ENCODE data around the gene GSE1.
"Not testable (repeated sequence)": the region's sequence is repeated elsewhere in the genome, so short reads cannot be mapped to it uniquely, and the experiment has no call there.

GSE1 gene

GRCh38 chr16:85588562-85589503 is 24.3 kb upstream of the GSE1 start:
- peak; percentile 38 for FAIRE-seq
- DNase-seq (ENCODE audit: insufficient read length, low spot score), result no peak

- DNase-seq (ENCODE audit: insufficient read length, low spot score) (no peak), FAIRE-seq (peak; percentile 99)
These were observed 23.2 kb upstream of the GSE1 start for GRCh38 chr16:85589688-85590505.

- no peak for FAIRE-seq
- DNase-seq (ENCODE audit: insufficient read length, low spot score), result no peak
These were observed 22.7 kb upstream of the GSE1 start for GRCh38 chr16:85590506-85590832.

GRCh38 chr16:85591381-85591780 is 21.7 kb upstream of the GSE1 start:
- DNase-seq (ENCODE audit: insufficient read length, low spot score), result no peak

GRCh38 chr16:85592277-85592676 is 20.8 kb upstream of the GSE1 start:
- DNase-seq (ENCODE audit: insufficient read length, low spot score); FAIRE-seq: not testable (repeated sequence)

More at GRCh38 chr16:85591381-85591780, 21.7 kb upstream of the GSE1 start:
- FAIRE-seq, result no peak

- FAIRE-seq (no peak), DNase-seq (ENCODE audit: insufficient read length, low spot score) (no peak)
These were observed 20.2 kb upstream of the GSE1 start for GRCh38 chr16:85592700-85593493.

- DNase-seq (ENCODE audit: insufficient read length, low spot score), result no peak
These were observed 19.5 kb upstream of the GSE1 start for GRCh38 chr16:85593494-85594221.

GRCh38 chr16:85594273-85594977 is 18.7 kb upstream of the GSE1 start:
- FAIRE-seq (no peak), DNase-seq (ENCODE audit: insufficient read length, low spot score) (no peak)

More at GRCh38 chr16:85593494-85594221, 19.5 kb upstream of the GSE1 start:
- FAIRE-seq, result no peak

GRCh38 chr16:85594978-85595661 is 18.0 kb upstream of the GSE1 start:
- DNase-seq (ENCODE audit: insufficient read length, low spot score) (no peak), FAIRE-seq (no peak)

- FAIRE-seq (no peak), DNase-seq (ENCODE audit: insufficient read length, low spot score) (no peak)
These were observed 17.2 kb upstream of the GSE1 start for GRCh38 chr16:85595812-85596502.

- FAIRE-seq, result no peak
- no peak for DNase-seq (ENCODE audit: insufficient read length, low spot score)
These were observed 15.0 kb upstream of the GSE1 start for GRCh38 chr16:85598141-85598540.

- no peak for DNase-seq (ENCODE audit: insufficient read length, low spot score)
These were observed 13.0 kb upstream of the GSE1 start for GRCh38 chr16:85600078-85600477.

GRCh38 chr16:85600530-85601271 is 12.4 kb upstream of the GSE1 start:
- DNase-seq (ENCODE audit: insufficient read length, low spot score), result no peak
- no peak for FAIRE-seq

More at GRCh38 chr16:85600078-85600477, 13.0 kb upstream of the GSE1 start:
- FAIRE-seq, result peak; percentile 59

GRCh38 chr16:85601272-85601639 is 11.9 kb upstream of the GSE1 start:
- FAIRE-seq (no peak), DNase-seq (ENCODE audit: insufficient read length, low spot score) (no peak)

- no peak for FAIRE-seq
- DNase-seq (ENCODE audit: insufficient read length, low spot score), result no peak
These were observed 11.3 kb upstream of the GSE1 start for GRCh38 chr16:85601730-85602401.

GRCh38 chr16:85602402-85603202 is 10.5 kb upstream of the GSE1 start:
- no peak for DNase-seq (ENCODE audit: insufficient read length, low spot score)
- no peak for FAIRE-seq

Measured in HTR-8/SVneo (cell line).